HL-60 (cell line): ENCODE results near the gene PRRC2B.

ENCODE experiments used
- CTCF ChIP-seq: IDR thresholded peaks from one replicate; pipeline ENCODE4 v1.5.1; 2011; ENCODE audit warnings: low read length, control low read depth, inconsistent platforms; ENCODE audit not compliant: insufficient read depth
- POLR2AphosphoS5 ChIP-seq: IDR thresholded peaks from 2 replicates; pipeline ENCODE4 v1.6.1; 2012; ENCODE audit warnings: low read depth

GRCh38 chr9:131516930-131517329 lies 123.0 kb downstream of the PRRC2B start:
- no peak for TF ChIP-seq POLR2AphosphoS5
- TF ChIP-seq CTCF = no peak
